K562 (cell line): ENCODE data around the gene LAMTOR4. TPM values are rescaled to one million over a fixed set of nuclear protein-coding genes. Genes with fewer than 3 reads are reported as not detected.

Experiments
- BRF2 ChIP-seq: IDR thresholded peaks from 3 replicates; pipeline ENCODE4 v1.6.1; 2011; ENCODE audit warnings: borderline replicate concordance, mild to moderate bottlenecking; ENCODE audit not compliant: insufficient read length, insufficient read depth
- CSDE1 ChIP-seq, 2 experiments: fragments of 450-650 bp; IDR thresholded peaks; 2 replicates each; pipeline ENCODE4 v1.6.1; 2016; ENCODE audit warnings: mild to moderate bottlenecking in 1 of 2
- E2F6 ChIP-seq, 2 experiments: IDR thresholded peaks; 2 replicates each; pipeline ENCODE4 v1.6.1; 2011; ENCODE audit warnings: borderline replicate concordance in 1 of 2, control low read depth in 1 of 2, low read depth in 1 of 2, low read length in 1 of 2, mild to moderate bottlenecking in 1 of 2, mixed read lengths in 1 of 2, moderate library complexity in 1 of 2; ENCODE audit not compliant: insufficient read depth in 1 of 2, insufficient read length in 1 of 2, poor library complexity in 1 of 2, severe bottlenecking in 1 of 2; ENCODE audit errors: extremely low read depth in 1 of 2
- EGR1 ChIP-seq: fragments of 450-650 bp; conservative IDR thresholded peaks from 2 replicates; pipeline ENCODE4 v1.6.1; 2017; ENCODE audit warnings: mild to moderate bottlenecking
- FIP1L1 ChIP-seq: fragments of 200-400 bp; formaldehyde crosslinking; IDR thresholded peaks from 2 replicates; pipeline ENCODE4 v1.6.1; 2018; ENCODE audit warnings: mild to moderate bottlenecking, low read depth, low read length; ENCODE audit not compliant: poor library complexity, severe bottlenecking
- KLF13 ChIP-seq: fragments of 450-650 bp; IDR thresholded peaks from 2 replicates; pipeline ENCODE4 v1.6.1; 2016; ENCODE audit warnings: missing genetic modification characterization, low read depth, mild to moderate bottlenecking, missing compliant biosample characterization, moderate library complexity, borderline replicate concordance
- NCOR1 ChIP-seq: fragments of 450-650 bp; IDR thresholded peaks from 2 replicates; pipeline ENCODE4 v1.6.1; 2016; ENCODE audit warnings: mild to moderate bottlenecking, moderate library complexity
- POLR2A ChIP-seq: fragments of 450-650 bp; conservative IDR thresholded peaks from 2 replicates; pipeline ENCODE4 v1.6.1; 2016
- POLR2G ChIP-seq: fragments of 200-400 bp; formaldehyde crosslinking; IDR thresholded peaks from 2 replicates; pipeline ENCODE4 v1.6.1; 2017; ENCODE audit warnings: low read depth, mild to moderate bottlenecking, antibody characterized with exemption, low read length, moderate library complexity
- PRPF4 ChIP-seq: fragments of 200-400 bp; formaldehyde crosslinking; IDR thresholded peaks from one replicate; pipeline ENCODE4 v1.6.1; 2017; ENCODE audit warnings: low read length, low read depth, mild to moderate bottlenecking; ENCODE audit not compliant: insufficient read depth, poor library complexity, severe bottlenecking
- RBM14 ChIP-seq: fragments of 200-400 bp; formaldehyde crosslinking; IDR thresholded peaks from 2 replicates; pipeline ENCODE4 v1.6.1; 2018; ENCODE audit warnings: low read depth, mild to moderate bottlenecking, low read length, moderate library complexity, borderline replicate concordance; ENCODE audit not compliant: insufficient read depth
- RBM17 ChIP-seq: fragments of 200-400 bp; formaldehyde crosslinking; IDR thresholded peaks from 2 replicates; pipeline ENCODE4 v1.6.1; 2017; ENCODE audit warnings: low read depth, mild to moderate bottlenecking, low read length, borderline replicate concordance
- RFX7 ChIP-seq: fragments of 250-450 bp; sonication (Bioruptor Pico); IDR thresholded peaks from 2 replicates; pipeline ENCODE4 v1.5.1; 2021; ENCODE audit warnings: mild to moderate bottlenecking
- TFAM ChIP-seq: fragments of 250-450 bp; sonication (Bioruptor Pico); conservative IDR thresholded peaks from 2 replicates; pipeline ENCODE4 v1.5.0; 2021; ENCODE audit warnings: mild to moderate bottlenecking, moderate library complexity
- UBTF ChIP-seq, 2 experiments: IDR thresholded peaks; 2 replicates each; pipeline ENCODE4 v1.6.1; 2012; ENCODE audit warnings: improper control_type of control experiment in 2 of 2, low read depth in 2 of 2, low read length in 2 of 2, borderline replicate concordance in 1 of 2
- ZFPM2 ChIP-seq: fragments of 250-450 bp; sonication (Bioruptor Pico); IDR thresholded peaks from 2 replicates; pipeline ENCODE4 v1.5.1; 2022; ENCODE audit warnings: mild to moderate bottlenecking
- ZFX ChIP-seq: sonication (generic); formaldehyde crosslinking; IDR thresholded peaks from 2 replicates; pipeline ENCODE4 v1.8.0; 2022; ENCODE audit warnings: mild to moderate bottlenecking, missing genetic modification reagents, moderate library complexity
- ZNF212 ChIP-seq: fragments of 450-650 bp; formaldehyde crosslinking; IDR thresholded peaks from 2 replicates; pipeline ENCODE4 v1.4.0; 2020; ENCODE audit warnings: mild to moderate bottlenecking
- ZNF274 ChIP-seq: IDR thresholded peaks from 2 replicates; pipeline ENCODE4 v1.6.1; 2011; ENCODE audit warnings: low read depth, mild to moderate bottlenecking, low read length, moderate library complexity, borderline replicate concordance
- ZNF79 ChIP-seq: fragments of 250-450 bp; sonication (Bioruptor Pico); IDR thresholded peaks from 2 replicates; pipeline ENCODE4 v1.4.0; 2020; ENCODE audit warnings: low read depth, mild to moderate bottlenecking, moderate library complexity
- polyA plus RNA-seq, 8 experiments: library from polyadenylated mRNA; depleted of rRNA in 4 of 8; stranded (reverse) in 5 of 8; unstranded in 3 of 8; fragments of >200 nt; fragmentation: Nextera tagmentation in 2 of 8; fragmentation: Illumina TruSeq in 1 of 8; extraction: Ambion mirVana in 2 of 8; extraction: Trizol in 1 of 8; gene quantifications; 2 replicates each; pipeline versions ENCODE4 v1.2.1 to v1.2.3, GENCODE V29; 2011 to 2014; ENCODE audit warnings: inconsistent platforms in 1 of 8, missing spikeins in 1 of 8
- total RNA-seq, 7 experiments: library from RNA; depleted of rRNA in 6 of 7; stranded (reverse); fragments of >200 nt in 6 of 7; fragmentation: Illumina TruSeq in 2 of 7; extraction: Trizol in 2 of 7; gene quantifications; 2 replicates each; pipeline versions ENCODE4 v1.2.1 to v1.2.3, GENCODE V29; 2011 to 2021; ENCODE audit warnings: low replicate concordance in 1 of 7
- TF ChIP-seq, protein P1 (sequence below), 2 experiments: fragments of 450-650 bp in 1 of 2; sonication (generic) in 1 of 2; formaldehyde crosslinking in 1 of 2; IDR thresholded peaks in 1 of 2; conservative IDR thresholded peaks in 1 of 2; 2 replicates each; pipeline versions ENCODE4 v1.6.1 to v1.8.1; 2016 to 2023; ENCODE audit warnings: mild to moderate bottlenecking in 2 of 2, moderate library complexity in 2 of 2, inconsistent platforms in 1 of 2, missing genetic modification reagents in 1 of 2

LAMTOR4 gene
- total and polyA plus RNA-seq, 9 of the 15 experiments (the other 6 are each of a cell fraction or from before 2014, with no cell fraction given), result 79.6 to 314 (median 195) TPM

DNA sequence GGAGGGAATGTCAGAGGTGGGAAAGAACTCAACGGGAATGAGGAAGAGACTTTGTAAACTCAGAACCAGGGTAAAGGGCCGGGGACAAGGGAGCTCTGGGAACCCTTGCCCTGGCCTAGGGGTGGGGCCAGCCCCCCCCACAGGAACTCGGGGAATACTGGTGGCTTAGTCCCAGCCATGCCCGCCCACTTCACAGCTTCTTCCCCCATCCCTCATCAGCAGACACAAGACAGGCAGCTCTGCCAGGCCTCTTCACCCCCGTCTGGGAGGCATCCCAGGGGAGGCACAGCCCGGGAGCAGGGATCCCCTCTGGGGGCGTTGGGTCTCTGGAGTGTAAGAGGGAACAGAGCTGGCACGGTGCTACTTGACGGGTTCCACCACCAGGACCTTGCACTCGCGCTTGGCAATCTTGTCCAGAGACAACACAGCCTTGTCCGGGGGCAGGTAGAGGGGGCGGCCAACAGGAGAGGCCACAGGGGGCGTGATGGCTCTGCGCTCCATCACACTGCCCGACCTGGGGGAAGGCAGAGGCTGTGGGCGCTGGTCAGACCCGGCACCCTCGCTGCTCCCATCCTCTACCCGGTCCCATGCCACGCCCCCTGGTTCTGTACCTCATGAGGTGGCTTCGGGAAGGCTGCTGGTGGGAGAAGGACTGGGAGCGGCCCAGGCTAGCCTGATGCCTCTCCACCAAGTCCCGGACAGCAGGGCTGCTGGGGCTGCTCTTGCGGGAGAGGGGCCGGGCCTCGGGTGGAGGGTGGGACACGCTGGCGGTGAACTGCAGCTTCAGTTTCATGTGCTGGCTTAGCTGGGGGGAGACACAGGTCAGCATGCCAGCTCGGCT is 6.2 kb downstream of the LAMTOR4 start (continued):
- TF ChIP-seq BRF2 (no peak), ZNF212 (CRISPR knock-in tag) (no peak), RBM17 (no peak), ZFPM2 (CRISPR knock-in tag) (no peak), POLR2A (peak; percentile 21; the same call in 1 of the 2 replicates), FIP1L1 (peak; percentile 29), KLF13 (no peak), RBM14 (no peak), UBTF (IDR thresholded peaks at IDR 0.05; ENCODE audit: borderline replicate concordance in 1 of 2, low read depth in 2 of 2, low read length in 2 of 2) (no peak), TFAM (CRISPR knock-in tag) (no peak), ZNF274 (no peak), EGR1 (0 out of 2 replicates have a peak, but pooled peaks have one; percentile 12), E2F6 (IDR thresholded peaks at IDR 0.05; ENCODE audit: borderline replicate concordance in 1 of 2, extremely low read depth in 1 of 2, insufficient read depth in 1 of 2, insufficient read length in 1 of 2, low read depth in 1 of 2, low read length in 1 of 2, poor library complexity in 1 of 2, severe bottlenecking in 1 of 2) (no peak), NCOR1 (no peak), RFX7 (CRISPR knock-in tag) (no peak), ZNF79 (CRISPR knock-in tag) (no peak), PRPF4 (no peak), POLR2G (peak; percentile 78; the same call in 1 of the 2 replicates), CSDE1 (IDR thresholded peaks at IDR 0.05) (no peak), ZFX (no peak)
- TF ChIP-seq, protein P1, sequence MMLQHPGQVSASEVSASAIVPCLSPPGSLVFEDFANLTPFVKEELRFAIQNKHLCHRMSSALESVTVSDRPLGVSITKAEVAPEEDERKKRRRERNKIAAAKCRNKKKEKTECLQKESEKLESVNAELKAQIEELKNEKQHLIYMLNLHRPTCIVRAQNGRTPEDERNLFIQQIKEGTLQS (IDR thresholded peaks at IDR 0.05), result no peak
- TF ChIP-seq, protein P1 (CRISPR knock-in tag; conservative IDR thresholded peaks at IDR 0.05), result no peak
